ENCODE data around the gene GRIA4. TPM values are rescaled to one million over a fixed set of nuclear protein-coding genes. Genes with fewer than 3 reads are reported as not detected.

Gene GRIA4
- total and polyA plus RNA-seq, 3 experiments from 2014 or later: not detected

DNA sequence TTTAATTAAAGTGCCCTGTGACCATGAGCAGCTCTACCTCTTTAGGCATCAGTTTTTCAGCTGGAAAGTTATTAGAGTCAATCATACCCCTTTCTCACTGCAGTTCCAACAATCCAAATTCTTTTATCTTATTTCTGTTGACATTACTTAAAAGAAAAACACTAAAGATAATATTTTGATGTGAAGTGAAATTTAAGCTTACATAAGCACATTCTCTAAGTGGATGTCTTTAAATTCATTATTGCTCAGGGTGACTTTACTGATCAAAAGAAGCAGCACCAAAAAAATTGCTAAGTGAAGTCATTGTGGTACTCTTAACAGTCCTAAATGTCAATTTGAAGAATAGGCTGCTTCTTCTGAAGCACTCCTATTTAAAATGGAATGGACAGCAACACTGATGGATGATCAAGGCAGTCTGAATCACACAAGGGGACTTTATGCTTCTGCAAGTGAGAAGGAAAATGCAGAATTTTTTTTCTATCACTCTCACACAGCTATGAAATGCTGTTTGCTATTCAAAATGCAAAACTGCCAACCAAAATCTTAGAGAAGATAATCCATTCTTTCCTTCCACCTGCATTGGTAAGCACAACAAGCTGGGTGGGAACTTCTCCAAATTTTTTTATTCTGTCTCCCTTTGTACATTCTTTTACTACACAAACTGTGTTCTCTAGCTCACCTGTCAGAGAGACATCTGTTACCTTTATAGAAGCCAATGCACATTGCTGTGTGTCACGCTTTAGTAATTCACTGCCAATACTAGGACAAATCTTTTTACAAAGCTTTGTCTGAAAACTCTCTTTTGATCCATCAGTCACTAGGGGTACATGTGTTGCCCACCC lies 179.9 kb downstream of the GRIA4 start:
- Histone ChIP-seq H3K27me3 (ENCODE audit: insufficient read depth, low read length, poor library complexity, severe bottlenecking) (no peaks in the 10 kb centered on the region), H3K27ac (ENCODE audit: low read depth, low read length) (no peak overlapping the region), H3K9me3 (ENCODE audit: low read length) (no peaks in the 10 kb centered on the region), H3K4me3 (ENCODE audit: low read length) (no peak overlapping the region), H3K4me1 (ENCODE audit: insufficient read depth, low read length) (no peaks in the 10 kb centered on the region), H3K36me3 (ENCODE audit: insufficient read depth, low read length) (no peaks in the 10 kb centered on the region)
- Mint-ChIP-seq H3K4me3 (no peak overlapping the region), H3K4me1 (no peaks in the 10 kb centered on the region), H3K27ac (no peak overlapping the region), H3K36me3 (no peaks in the 10 kb centered on the region), H3K27me3 (no peaks in the 10 kb centered on the region), H3K9me3 (no peaks in the 10 kb centered on the region)
- no peak for DNase-seq
- POLR2A ChIA-PET: no interaction called here
- CTCF ChIA-PET: no interaction called here

DNA sequence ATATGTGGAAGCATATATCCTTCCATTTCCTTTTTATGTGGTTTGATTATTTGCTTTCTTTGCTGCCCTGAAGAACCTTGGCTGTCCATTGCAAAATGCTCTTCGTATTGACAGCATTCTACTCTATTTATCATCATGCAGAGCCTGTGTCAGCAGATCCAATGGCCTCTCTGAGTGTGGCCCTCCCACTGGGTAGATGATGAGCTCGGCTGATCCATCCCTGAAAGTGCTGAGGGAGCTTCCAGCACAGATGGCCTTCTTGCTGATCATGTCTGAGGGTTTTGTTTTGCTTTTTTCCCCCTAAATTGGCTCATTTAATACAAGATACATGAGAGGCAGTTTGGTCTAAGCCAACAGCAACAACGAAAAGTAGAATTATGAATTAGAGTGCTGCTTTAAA lies 181.0 kb downstream of the GRIA4 start:
- no peaks in the 10 kb centered on the region for H3K27me3 ChIP-seq (ENCODE audit: insufficient read depth, low read length, poor library complexity, severe bottlenecking)
- no peaks in the 10 kb centered on the region for H3K4me1 Mint-ChIP-seq
- CTCF ChIA-PET: no interaction called here
- no peaks in the 10 kb centered on the region for H3K27me3 Mint-ChIP-seq
- no peak overlapping the region for H3K27ac ChIP-seq (ENCODE audit: low read depth, low read length)
- no peaks in the 10 kb centered on the region for H3K9me3 ChIP-seq (ENCODE audit: low read length)
- H3K4me3 Mint-ChIP-seq: no peak overlapping the region
- H3K9me3 Mint-ChIP-seq: no peaks in the 10 kb centered on the region
- no peak for DNase-seq
- H3K36me3 Mint-ChIP-seq: no peaks in the 10 kb centered on the region
- no peaks in the 10 kb centered on the region for H3K36me3 ChIP-seq (ENCODE audit: insufficient read depth, low read length)
- no peaks in the 10 kb centered on the region for H3K4me1 ChIP-seq (ENCODE audit: insufficient read depth, low read length)
- POLR2A ChIA-PET: no interaction called here
- H3K27ac Mint-ChIP-seq: no peak overlapping the region
- H3K4me3 ChIP-seq (ENCODE audit: low read length): no peak overlapping the region

DNA sequence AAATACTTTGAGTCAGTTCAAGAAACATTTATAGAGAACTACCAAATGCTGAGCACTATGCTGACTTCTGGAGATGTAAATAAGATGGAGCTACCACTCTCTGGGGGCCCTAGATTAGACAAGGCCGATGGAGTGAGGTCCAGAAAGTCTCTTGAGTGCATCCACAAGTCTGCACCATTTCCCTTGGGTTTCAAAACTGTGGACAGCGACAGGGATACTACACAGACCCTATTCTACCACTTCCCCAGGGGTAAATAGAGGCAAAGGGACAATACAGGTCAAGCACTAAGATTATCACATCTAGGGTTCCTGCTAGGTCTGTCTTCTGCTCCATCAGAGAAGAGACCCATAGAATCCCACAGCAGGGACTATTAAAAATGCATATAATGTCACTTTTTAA lies 183.2 kb downstream of the GRIA4 start:
- no peaks in the 10 kb centered on the region for H3K9me3 Mint-ChIP-seq
- no peak overlapping the region for H3K27ac Mint-ChIP-seq
- no peaks in the 10 kb centered on the region for H3K9me3 ChIP-seq (ENCODE audit: low read length)
- CTCF ChIA-PET: no interaction called here
- H3K4me1 ChIP-seq (ENCODE audit: insufficient read depth, low read length): no peaks in the 10 kb centered on the region
- H3K36me3 ChIP-seq (ENCODE audit: insufficient read depth, low read length): no peaks in the 10 kb centered on the region
- H3K4me3 Mint-ChIP-seq: no peak overlapping the region
- H3K27ac ChIP-seq (ENCODE audit: low read depth, low read length): no peak overlapping the region
- H3K4me1 Mint-ChIP-seq: no peaks in the 10 kb centered on the region
- H3K36me3 Mint-ChIP-seq: no peaks in the 10 kb centered on the region
- no peaks in the 10 kb centered on the region for H3K27me3 ChIP-seq (ENCODE audit: insufficient read depth, low read length, poor library complexity, severe bottlenecking)
- no peak for DNase-seq
- POLR2A ChIA-PET: no interaction called here
- H3K4me3 ChIP-seq (ENCODE audit: low read length): no peak overlapping the region
- H3K27me3 Mint-ChIP-seq: no peaks in the 10 kb centered on the region

DNA sequence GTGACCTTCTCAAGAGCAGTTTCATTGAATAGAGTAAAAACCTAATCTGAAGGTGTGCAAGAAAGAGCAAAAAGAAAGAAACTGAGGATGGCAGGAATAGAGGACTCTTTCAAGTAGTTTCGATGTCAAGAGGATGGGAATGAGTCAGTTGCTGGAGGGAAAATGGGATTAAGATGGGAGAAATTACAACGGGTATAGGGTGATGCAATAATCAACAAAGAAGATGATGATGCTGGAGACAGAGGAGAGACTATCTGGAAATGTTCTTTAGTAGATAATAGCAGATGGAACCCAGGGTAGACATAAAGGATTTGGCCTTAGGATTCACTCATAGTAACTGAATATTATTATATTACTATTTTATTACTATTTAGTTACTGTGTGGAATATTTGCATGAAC lies 189.4 kb downstream of the GRIA4 start:
- no peaks in the 10 kb centered on the region for H3K27me3 Mint-ChIP-seq
- no peaks in the 10 kb centered on the region for H3K9me3 ChIP-seq (ENCODE audit: low read length)
- DNase-seq: no peak
- H3K36me3 Mint-ChIP-seq: no peaks in the 10 kb centered on the region
- H3K36me3 ChIP-seq (ENCODE audit: insufficient read depth, low read length): no peaks in the 10 kb centered on the region
- peaks cover 0 to 3% (median 0%) of the 10 kb centered on the region in 5 donors for H3K9me3 Mint-ChIP-seq
- ChIA-PET POLR2A (no interaction called here), CTCF (no interaction called here)
- no peak overlapping the region for H3K27ac ChIP-seq (ENCODE audit: low read depth, low read length)
- no peaks in the 10 kb centered on the region for H3K27me3 ChIP-seq (ENCODE audit: insufficient read depth, low read length, poor library complexity, severe bottlenecking)
- no peak overlapping the region for H3K4me3 Mint-ChIP-seq
- no peak overlapping the region for H3K4me3 ChIP-seq (ENCODE audit: low read length)
- H3K4me1 ChIP-seq (ENCODE audit: insufficient read depth, low read length): no peaks in the 10 kb centered on the region
- H3K27ac Mint-ChIP-seq: no peak overlapping the region
- H3K4me1 Mint-ChIP-seq: no peaks in the 10 kb centered on the region

DNA sequence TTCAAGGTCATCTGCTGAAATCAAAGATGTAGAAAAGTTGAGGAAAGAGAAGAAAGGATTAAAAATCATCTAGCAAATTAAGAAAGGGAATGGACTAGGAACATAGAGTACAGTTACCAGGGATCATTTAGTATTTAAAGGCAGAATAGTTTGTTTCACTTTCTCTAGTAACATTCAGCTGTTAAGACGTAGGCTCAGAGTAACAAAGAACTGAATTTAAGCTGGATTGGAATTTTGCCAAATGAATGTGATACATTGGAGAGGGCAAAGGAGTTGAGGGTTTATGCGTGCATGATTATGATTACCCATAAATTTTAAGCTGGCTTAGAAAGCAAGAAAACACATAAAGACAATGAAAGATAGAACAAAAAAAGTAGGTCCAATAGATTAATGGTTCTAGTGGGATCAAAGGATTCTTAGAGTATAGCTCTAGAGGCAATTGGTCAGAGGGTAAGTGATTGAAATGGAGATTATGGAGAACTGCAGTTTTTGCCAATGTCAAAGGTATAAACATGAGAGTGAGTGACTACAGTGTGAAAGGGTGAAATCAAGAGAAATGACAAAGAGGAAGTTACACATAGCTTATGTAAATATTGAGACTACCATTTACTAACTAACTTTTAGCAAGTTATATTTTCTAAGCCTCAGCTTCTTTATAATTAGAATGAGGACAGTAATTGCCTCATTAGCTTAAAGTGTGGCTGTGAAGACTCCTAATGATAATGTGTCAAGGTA lies 190.0 kb downstream of the GRIA4 start:
- Mint-ChIP-seq H3K4me3 (no peak overlapping the region), H3K27me3 (no peaks in the 10 kb centered on the region), H3K36me3 (no peaks in the 10 kb centered on the region), H3K9me3 (peaks cover 0 to 3% (median 0%) of the 10 kb centered on the region in 5 donors), H3K27ac (no peak overlapping the region), H3K4me1 (no peaks in the 10 kb centered on the region)
- Histone ChIP-seq H3K27me3 (ENCODE audit: insufficient read depth, low read length, poor library complexity, severe bottlenecking) (no peaks in the 10 kb centered on the region), H3K36me3 (ENCODE audit: insufficient read depth, low read length) (no peaks in the 10 kb centered on the region), H3K4me3 (ENCODE audit: low read length) (no peak overlapping the region), H3K4me1 (ENCODE audit: insufficient read depth, low read length) (no peaks in the 10 kb centered on the region), H3K9me3 (ENCODE audit: low read length) (no peaks in the 10 kb centered on the region), H3K27ac (ENCODE audit: low read depth, low read length) (no peak overlapping the region)
- no peak for DNase-seq
- CTCF ChIA-PET: no interaction called here
- POLR2A ChIA-PET: no interaction called here

DNA sequence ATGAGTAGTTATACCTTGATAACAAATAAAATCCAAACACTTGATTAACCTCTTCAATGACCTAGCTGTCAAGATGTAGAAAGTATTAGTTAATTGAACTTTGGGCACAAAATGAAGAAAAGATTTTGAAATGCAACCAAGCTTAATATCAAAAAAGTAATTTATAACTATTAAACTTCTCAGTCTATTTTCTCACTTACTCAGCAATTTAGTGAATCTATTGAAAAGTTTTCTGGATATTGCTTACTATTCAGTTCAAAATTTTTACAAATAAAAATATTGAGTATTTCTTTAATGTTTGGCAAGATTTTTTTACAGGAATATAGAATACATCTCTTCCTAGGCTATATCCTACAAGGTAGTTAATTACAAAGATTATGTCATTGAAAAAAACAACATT lies 192.5 kb downstream of the GRIA4 start:
- Mint-ChIP-seq H3K4me1 (no peaks in the 10 kb centered on the region), H3K27ac (no peak overlapping the region), H3K36me3 (no peaks in the 10 kb centered on the region), H3K4me3 (no peak overlapping the region), H3K27me3 (no peaks in the 10 kb centered on the region), H3K9me3 (peaks cover 0 to 3% (median 0%) of the 10 kb centered on the region in 5 donors)
- Histone ChIP-seq H3K36me3 (ENCODE audit: insufficient read depth, low read length) (no peaks in the 10 kb centered on the region), H3K27ac (ENCODE audit: low read depth, low read length) (no peak overlapping the region), H3K9me3 (ENCODE audit: low read length) (no peaks in the 10 kb centered on the region), H3K4me1 (ENCODE audit: insufficient read depth, low read length) (no peaks in the 10 kb centered on the region), H3K4me3 (ENCODE audit: low read length) (no peak overlapping the region), H3K27me3 (ENCODE audit: insufficient read depth, low read length, poor library complexity, severe bottlenecking) (no peaks in the 10 kb centered on the region)
- POLR2A ChIA-PET: no interaction called here
- CTCF ChIA-PET: no interaction called here
- DNase-seq: no peak

DNA sequence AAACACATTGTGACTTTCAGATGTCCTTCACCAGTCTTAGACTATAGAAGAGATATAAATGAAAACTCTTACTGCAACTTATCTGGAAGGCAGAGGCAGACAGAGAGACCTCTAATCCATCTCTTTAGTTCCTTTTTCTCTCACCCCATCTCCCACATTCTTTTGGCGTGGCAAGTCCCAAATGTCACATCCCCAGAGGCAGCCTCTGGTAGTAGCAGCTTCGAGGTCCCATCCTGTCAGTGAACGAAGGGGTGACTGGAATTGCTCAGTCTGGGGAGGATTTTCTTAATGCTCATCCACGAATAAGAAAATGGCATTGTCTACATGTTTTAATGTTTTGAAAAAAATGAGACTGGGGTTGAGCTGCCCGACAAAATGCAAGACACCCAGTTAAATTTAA lies 201.4 kb downstream of the GRIA4 start:
- Histone ChIP-seq H3K4me3 (ENCODE audit: low read length) (no peak overlapping the region), H3K36me3 (ENCODE audit: insufficient read depth, low read length) (no peaks in the 10 kb centered on the region), H3K4me1 (ENCODE audit: insufficient read depth, low read length) (no peaks in the 10 kb centered on the region), H3K27me3 (ENCODE audit: insufficient read depth, low read length, poor library complexity, severe bottlenecking) (no peaks in the 10 kb centered on the region), H3K9me3 (ENCODE audit: low read length) (no peaks in the 10 kb centered on the region), H3K27ac (ENCODE audit: low read depth, low read length) (no peak overlapping the region)
- H3K36me3 Mint-ChIP-seq: no peaks in the 10 kb centered on the region
- ChIA-PET CTCF (no interaction called here), POLR2A (no interaction called here)
- H3K9me3 Mint-ChIP-seq: no peaks in the 10 kb centered on the region
- H3K4me3 Mint-ChIP-seq: no peak overlapping the region
- DNase-seq: no peak
- peaks cover 0 to 6% of the 10 kb centered on the region in 2 donors for H3K27me3 Mint-ChIP-seq
- H3K27ac Mint-ChIP-seq: no peak overlapping the region
- H3K4me1 Mint-ChIP-seq: no peaks in the 10 kb centered on the region

DNA sequence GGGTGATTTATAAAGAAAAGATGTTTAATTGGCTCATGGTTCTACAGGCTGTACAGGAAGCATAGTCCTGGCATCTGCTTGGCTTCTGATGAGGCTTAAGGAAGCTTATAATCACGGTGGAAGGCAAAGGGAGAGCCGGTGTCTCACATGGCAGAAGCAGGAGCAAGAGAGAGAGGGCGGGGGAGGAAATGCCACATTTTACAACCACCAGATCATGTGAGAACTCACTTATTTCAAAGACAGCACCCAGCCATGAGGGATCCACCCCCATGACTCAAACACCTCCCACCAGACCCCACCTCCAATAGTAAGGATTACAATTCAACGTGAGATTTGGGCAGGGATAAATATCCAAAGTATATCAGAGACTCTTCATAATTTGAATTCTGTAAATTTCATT lies 211.5 kb downstream of the GRIA4 start:
- no peaks in the 10 kb centered on the region for H3K36me3 ChIP-seq (ENCODE audit: insufficient read depth, low read length)
- H3K27me3 ChIP-seq (ENCODE audit: insufficient read depth, low read length, poor library complexity, severe bottlenecking): no peaks in the 10 kb centered on the region
- no peak overlapping the region for H3K4me3 ChIP-seq (ENCODE audit: low read length)
- no peaks in the 10 kb centered on the region for H3K4me1 ChIP-seq (ENCODE audit: insufficient read depth, low read length)
- POLR2A ChIA-PET: no interaction called here
- DNase-seq: no peak
- CTCF ChIA-PET: no interaction called here
- no peaks in the 10 kb centered on the region for H3K9me3 ChIP-seq (ENCODE audit: low read length)
- H3K36me3 Mint-ChIP-seq: no peaks in the 10 kb centered on the region
- H3K27me3 Mint-ChIP-seq: no peaks in the 10 kb centered on the region
- H3K9me3 Mint-ChIP-seq: no peaks in the 10 kb centered on the region
- H3K4me3 Mint-ChIP-seq: no peak overlapping the region
- H3K27ac Mint-ChIP-seq: no peak overlapping the region
- H3K4me1 Mint-ChIP-seq: no peaks in the 10 kb centered on the region
- H3K27ac ChIP-seq (ENCODE audit: low read depth, low read length): no peak overlapping the region

Data from CD8-positive, alpha-beta memory T cell (primary cell).